K562 (cell line): Measurements from ENCODE around the gene RRAS. TPM values are rescaled to one million over a fixed set of nuclear protein-coding genes. Genes with fewer than 3 reads are reported as not detected.

ENCODE experiments used
- BRD4 ChIP-seq: fragments of 200-600 bp; sonication (generic); IDR thresholded peaks from 2 replicates; pipeline ENCODE4 v1.6.1; 2017; ENCODE audit warnings: inconsistent platforms
- ETV6 ChIP-seq, 3 experiments: fragments of 150-350 bp in 1 of 3; sonication (generic) in 1 of 3; formaldehyde crosslinking in 1 of 3; IDR thresholded peaks; 2 replicates each; pipeline versions ENCODE4 v1.6.1 to v1.8.0; 2014 to 2022; ENCODE audit warnings: borderline replicate concordance in 2 of 3, low read depth in 2 of 3, antibody characterized with exemption in 1 of 3, low read length in 1 of 3, mild to moderate bottlenecking in 1 of 3, missing genetic modification reagents in 1 of 3
- EWSR1 ChIP-seq: fragments of 450-650 bp; IDR thresholded peaks from 2 replicates; pipeline ENCODE4 v1.6.1; 2018; ENCODE audit warnings: borderline replicate concordance, mild to moderate bottlenecking, low read depth, moderate library complexity; ENCODE audit not compliant: partially characterized antibody
- GATAD2B ChIP-seq: fragments of 450-650 bp; IDR thresholded peaks from 2 replicates; pipeline ENCODE4 v1.6.1; 2017; ENCODE audit warnings: mild to moderate bottlenecking, borderline replicate concordance
- HMG20B ChIP-seq: fragments of 250-450 bp; sonication (Bioruptor Pico); IDR thresholded peaks from 2 replicates; pipeline ENCODE4 v1.5.0; 2021; ENCODE audit warnings: mild to moderate bottlenecking
- MEF2A ChIP-seq: IDR thresholded peaks from 2 replicates; pipeline ENCODE4 v1.6.1; 2011; ENCODE audit warnings: low read depth, mild to moderate bottlenecking, low read length, moderate library complexity; ENCODE audit not compliant: control insufficient read depth
- NFE2 ChIP-seq: IDR thresholded peaks from 2 replicates; pipeline ENCODE4 v1.6.1; 2014; ENCODE audit warnings: antibody characterized with exemption, low read depth
- NFIX ChIP-seq: fragments of 250-450 bp; sonication (Bioruptor Pico); IDR thresholded peaks from 2 replicates; pipeline ENCODE4 v1.4.0; 2020; ENCODE audit warnings: low read depth, mild to moderate bottlenecking, moderate library complexity
- NFXL1 ChIP-seq: fragments of 450-650 bp; formaldehyde crosslinking; IDR thresholded peaks from 2 replicates; pipeline ENCODE4 v1.4.0; 2021; ENCODE audit warnings: mild to moderate bottlenecking
- PRPF4 ChIP-seq: fragments of 200-400 bp; formaldehyde crosslinking; IDR thresholded peaks from one replicate; pipeline ENCODE4 v1.6.1; 2017; ENCODE audit warnings: low read length, low read depth, mild to moderate bottlenecking; ENCODE audit not compliant: insufficient read depth, poor library complexity, severe bottlenecking
- SIN3A ChIP-seq, 2 experiments: fragments of 150-350 bp in 1 of 2; IDR thresholded peaks; 2 replicates each; pipeline ENCODE4 v1.6.1; 2011 to 2016; ENCODE audit warnings: borderline replicate concordance in 2 of 2, low read depth in 2 of 2, low read length in 2 of 2, mild to moderate bottlenecking in 2 of 2, moderate library complexity in 2 of 2; ENCODE audit not compliant: control insufficient read depth in 1 of 2
- SREBF1 ChIP-seq: fragments of 150-350 bp; IDR thresholded peaks from 2 replicates; pipeline ENCODE4 v1.6.1; 2014; ENCODE audit warnings: antibody characterized with exemption, low read depth, low read length, borderline replicate concordance
- TCF3 ChIP-seq: sonication (generic); formaldehyde crosslinking; IDR thresholded peaks from 2 replicates; pipeline ENCODE4 v1.4.0; 2020; ENCODE audit warnings: mild to moderate bottlenecking, missing genetic modification reagents
- TCF7 ChIP-seq: sonication (generic); IDR thresholded peaks from 2 replicates; pipeline ENCODE4 v1.6.1; 2016; ENCODE audit warnings: antibody characterized with exemption, borderline replicate concordance
- TRIM28 ChIP-seq: fragments of 450-650 bp; IDR thresholded peaks from 2 replicates; pipeline ENCODE4 v1.6.1; 2017
- U2AF1 ChIP-seq: fragments of 200-400 bp; formaldehyde crosslinking; optimal IDR thresholded peaks from 2 replicates; pipeline ENCODE3; 2017; ENCODE audit warnings: mild to moderate bottlenecking, low read depth, low read length, moderate library complexity
- ZKSCAN1 ChIP-seq: fragments of 150-350 bp; IDR thresholded peaks from 2 replicates; pipeline ENCODE4 v1.6.1; 2016; ENCODE audit warnings: low read depth, low read length
- ZNF175 ChIP-seq: fragments of 200-800 bp; sonication (Bioruptor generic); IDR thresholded peaks from 2 replicates; pipeline ENCODE4 v1.6.1; 2016; ENCODE audit warnings: low read depth, mild to moderate bottlenecking, missing genetic modification characterization, missing compliant biosample characterization
- ZNF507 ChIP-seq: conservative IDR thresholded peaks from 2 replicates; pipeline ENCODE4 v1.6.1; 2017; ENCODE audit warnings: missing genetic modification characterization, missing compliant biosample characterization
- ZSCAN32 ChIP-seq: fragments of 450-650 bp; formaldehyde crosslinking; IDR thresholded peaks from 2 replicates; pipeline ENCODE4 v1.4.0; 2020; ENCODE audit warnings: mild to moderate bottlenecking, moderate library complexity
- polyA plus RNA-seq, 8 experiments: library from polyadenylated mRNA; depleted of rRNA in 4 of 8; stranded (reverse) in 5 of 8; unstranded in 3 of 8; fragments of >200 nt; fragmentation: Nextera tagmentation in 2 of 8; fragmentation: Illumina TruSeq in 1 of 8; extraction: Ambion mirVana in 2 of 8; extraction: Trizol in 1 of 8; gene quantifications; 2 replicates each; pipeline versions ENCODE4 v1.2.1 to v1.2.3, GENCODE V29; 2011 to 2014; ENCODE audit warnings: inconsistent platforms in 1 of 8, missing spikeins in 1 of 8
- total RNA-seq, 7 experiments: library from RNA; depleted of rRNA in 6 of 7; stranded (reverse); fragments of >200 nt in 6 of 7; fragmentation: Illumina TruSeq in 2 of 7; extraction: Trizol in 2 of 7; gene quantifications; 2 replicates each; pipeline versions ENCODE4 v1.2.1 to v1.2.3, GENCODE V29; 2011 to 2021; ENCODE audit warnings: low replicate concordance in 1 of 7
- TF ChIP-seq, protein P1 (sequence below): IDR thresholded peaks from 3 replicates; pipeline ENCODE4 v1.6.1; 2011; ENCODE audit warnings: borderline replicate concordance, mild to moderate bottlenecking; ENCODE audit not compliant: insufficient read length, insufficient read depth
- TF ChIP-seq, protein P2 (sequence below): sonication (generic); formaldehyde crosslinking; IDR thresholded peaks from 2 replicates; pipeline ENCODE4 v1.8.0; 2022; ENCODE audit warnings: mild to moderate bottlenecking, missing genetic modification reagents

Gene RRAS
- total and polyA plus RNA-seq, 9 of the 15 experiments (the other 6 are each of a cell fraction or from before 2014, with no cell fraction given): 0.70 to 17.3 (median 8.2) TPM

DNA sequence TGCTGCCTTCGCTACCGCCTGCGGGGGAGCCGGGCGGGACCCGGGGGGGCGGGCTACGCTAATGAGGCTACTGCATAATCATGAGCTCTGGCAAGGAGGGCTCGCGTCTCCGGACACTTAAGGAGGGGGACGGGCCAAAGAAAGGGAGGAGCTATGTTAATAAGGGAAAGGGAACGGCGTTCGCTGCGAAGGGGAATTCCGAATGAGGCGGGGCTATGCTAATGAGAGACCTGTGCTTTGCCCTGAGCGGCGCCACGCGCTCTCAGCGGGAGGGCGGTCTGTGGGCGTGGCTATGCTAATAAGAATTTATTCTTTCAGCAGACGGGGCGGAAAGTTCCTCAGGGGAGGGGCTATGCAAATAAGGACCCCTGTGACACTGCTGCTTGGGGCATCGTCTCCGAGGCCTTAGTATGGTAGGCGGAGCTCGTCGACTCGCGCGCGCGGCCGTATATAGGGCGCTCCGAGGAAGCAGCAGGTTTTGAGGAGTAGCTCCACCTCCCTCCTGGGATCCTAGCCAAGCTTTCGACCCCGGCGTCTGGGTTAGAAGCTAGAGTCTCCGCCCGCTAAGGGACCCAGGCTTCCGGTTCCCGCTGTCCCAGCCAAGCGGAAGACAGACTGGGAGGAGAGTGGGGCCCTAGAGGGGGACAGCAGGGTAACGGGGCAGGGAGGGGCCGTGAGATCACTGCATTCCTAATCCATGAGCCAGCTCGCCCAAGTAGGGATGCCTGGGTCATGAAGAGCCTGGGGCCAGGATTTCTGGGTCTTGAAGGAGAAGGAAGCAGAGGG is at the start of gene RRAS (continued):
- TF ChIP-seq ETV6 (IDR thresholded peaks at IDR 0.05; ENCODE audit: borderline replicate concordance in 1 of 2, low read depth in 2 of 2, low read length in 1 of 2) (no peak), ETV6 (CRISPR knock-in tag; IDR thresholded peaks at IDR 0.05; ENCODE audit: borderline replicate concordance) (no peak), ZNF175 (CRISPR knock-in tag) (0 out of 2 replicates have a peak, but pooled peaks have one; percentile 19), NFIX (CRISPR knock-in tag) (no peak), ZSCAN32 (CRISPR knock-in tag) (no peak), U2AF1 (no peak), NFXL1 (CRISPR knock-in tag) (no peak), ZNF507 (no peak), BRD4 (no peak), HMG20B (no peak), ZKSCAN1 (0 out of 2 replicates have a peak, but pooled peaks have one; percentile 10), SIN3A (IDR thresholded peaks at IDR 0.05; ENCODE audit: borderline replicate concordance in 2 of 2, control insufficient read depth in 1 of 2, low read depth in 2 of 2, low read length in 2 of 2) (0 out of 4 replicates have a peak, but pooled peaks of 1 of the 2 experiments have one; percentile 21), NFE2 (no peak), MEF2A (peak; percentile 75; the same call in 1 of the 2 replicates), TCF7 (no peak; the same call in 1 of the 2 replicates), GATAD2B (no peak), TRIM28 (no peak), TCF3 (no peak), EWSR1 (no peak), SREBF1 (no peak), PRPF4 (no peak)
- TF ChIP-seq, protein P1, sequence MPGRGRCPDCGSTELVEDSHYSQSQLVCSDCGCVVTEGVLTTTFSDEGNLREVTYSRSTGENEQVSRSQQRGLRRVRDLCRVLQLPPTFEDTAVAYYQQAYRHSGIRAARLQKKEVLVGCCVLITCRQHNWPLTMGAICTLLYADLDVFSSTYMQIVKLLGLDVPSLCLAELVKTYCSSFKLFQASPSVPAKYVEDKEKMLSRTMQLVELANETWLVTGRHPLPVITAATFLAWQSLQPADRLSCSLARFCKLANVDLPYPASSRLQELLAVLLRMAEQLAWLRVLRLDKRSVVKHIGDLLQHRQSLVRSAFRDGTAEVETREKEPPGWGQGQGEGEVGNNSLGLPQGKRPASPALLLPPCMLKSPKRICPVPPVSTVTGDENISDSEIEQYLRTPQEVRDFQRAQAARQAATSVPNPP: no peak
- TF ChIP-seq, protein P2, sequence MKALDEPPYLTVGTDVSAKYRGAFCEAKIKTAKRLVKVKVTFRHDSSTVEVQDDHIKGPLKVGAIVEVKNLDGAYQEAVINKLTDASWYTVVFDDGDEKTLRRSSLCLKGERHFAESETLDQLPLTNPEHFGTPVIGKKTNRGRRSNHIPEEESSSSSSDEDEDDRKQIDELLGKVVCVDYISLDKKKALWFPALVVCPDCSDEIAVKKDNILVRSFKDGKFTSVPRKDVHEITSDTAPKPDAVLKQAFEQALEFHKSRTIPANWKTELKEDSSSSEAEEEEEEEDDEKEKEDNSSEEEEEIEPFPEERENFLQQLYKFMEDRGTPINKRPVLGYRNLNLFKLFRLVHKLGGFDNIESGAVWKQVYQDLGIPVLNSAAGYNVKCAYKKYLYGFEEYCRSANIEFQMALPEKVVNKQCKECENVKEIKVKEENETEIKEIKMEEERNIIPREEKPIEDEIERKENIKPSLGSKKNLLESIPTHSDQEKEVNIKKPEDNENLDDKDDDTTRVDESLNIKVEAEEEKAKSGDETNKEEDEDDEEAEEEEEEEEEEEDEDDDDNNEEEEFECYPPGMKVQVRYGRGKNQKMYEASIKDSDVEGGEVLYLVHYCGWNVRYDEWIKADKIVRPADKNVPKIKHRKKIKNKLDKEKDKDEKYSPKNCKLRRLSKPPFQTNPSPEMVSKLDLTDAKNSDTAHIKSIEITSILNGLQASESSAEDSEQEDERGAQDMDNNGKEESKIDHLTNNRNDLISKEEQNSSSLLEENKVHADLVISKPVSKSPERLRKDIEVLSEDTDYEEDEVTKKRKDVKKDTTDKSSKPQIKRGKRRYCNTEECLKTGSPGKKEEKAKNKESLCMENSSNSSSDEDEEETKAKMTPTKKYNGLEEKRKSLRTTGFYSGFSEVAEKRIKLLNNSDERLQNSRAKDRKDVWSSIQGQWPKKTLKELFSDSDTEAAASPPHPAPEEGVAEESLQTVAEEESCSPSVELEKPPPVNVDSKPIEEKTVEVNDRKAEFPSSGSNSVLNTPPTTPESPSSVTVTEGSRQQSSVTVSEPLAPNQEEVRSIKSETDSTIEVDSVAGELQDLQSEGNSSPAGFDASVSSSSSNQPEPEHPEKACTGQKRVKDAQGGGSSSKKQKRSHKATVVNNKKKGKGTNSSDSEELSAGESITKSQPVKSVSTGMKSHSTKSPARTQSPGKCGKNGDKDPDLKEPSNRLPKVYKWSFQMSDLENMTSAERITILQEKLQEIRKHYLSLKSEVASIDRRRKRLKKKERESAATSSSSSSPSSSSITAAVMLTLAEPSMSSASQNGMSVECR (CRISPR knock-in tag): no peak; the same call in 1 of the 2 replicates
